ENCODE data around the gene TSPAN3. TPM values are rescaled to one million over a fixed set of nuclear protein-coding genes. Genes with fewer than 3 reads are reported as not detected.

The TSPAN3 gene
- polyA plus RNA-seq, 1 donor (not counting 4 experiments of a cell fraction or from before 2014, with no cell fraction given), result 181 TPM

DNA sequence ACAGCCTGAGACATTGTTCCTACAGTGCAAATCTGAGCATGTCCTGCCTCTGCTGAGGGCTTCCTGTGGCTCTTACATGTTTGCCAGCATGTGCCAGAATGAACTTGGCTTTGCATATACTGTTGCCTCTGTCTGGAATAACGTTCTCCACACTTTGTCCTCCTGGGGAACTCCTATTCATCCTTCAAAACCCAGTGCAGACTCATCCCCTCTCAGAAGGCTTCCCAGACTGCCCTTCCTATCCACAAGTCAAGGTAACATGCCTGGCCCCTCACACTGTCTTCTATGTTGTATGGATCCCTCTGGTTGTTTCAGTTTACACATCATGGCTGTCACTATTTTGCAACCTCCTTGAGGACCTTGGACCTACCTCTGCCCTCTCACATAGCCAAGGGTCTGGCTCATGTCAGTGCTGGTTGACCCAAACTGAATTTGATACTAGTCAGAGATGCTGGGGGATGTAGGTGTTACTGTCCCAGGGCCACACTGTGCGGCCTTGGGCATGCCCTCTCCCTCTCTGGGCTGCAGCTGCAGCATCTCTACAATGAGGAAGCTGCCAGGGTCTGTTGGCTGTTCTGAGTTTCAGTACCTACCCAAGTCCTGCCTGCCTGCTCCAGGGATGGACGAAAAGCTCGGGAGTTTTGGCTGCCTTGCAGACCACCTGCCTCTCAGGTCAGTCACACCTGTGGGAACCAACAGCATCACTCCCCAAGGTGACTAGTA lies 29.0 kb upstream of the TSPAN3 start:
- Histone ChIP-seq H4K20me1 (ENCODE audit: control insufficient read depth, extremely low read depth, insufficient read depth, low read length) (no peaks in the 10 kb centered on the region), H3K4me3 (ENCODE audit: control insufficient read depth in 2 of 3, extremely low read depth in 1 of 3, insufficient read depth in 2 of 3, low read depth in 1 of 3, low read length in 3 of 3) (no peak overlapping the region), H3K4me2 (ENCODE audit: control insufficient read depth, extremely low read depth, insufficient read depth, low read depth, low read length) (no peak overlapping the region), H3K27ac (ENCODE audit: control insufficient read depth, insufficient read depth, low read length) (no peak overlapping the region), H2AFZ (ENCODE audit: control insufficient read depth, low read length) (no peak overlapping the region), H3K4me1 (ENCODE audit: control insufficient read depth, extremely low read depth, insufficient read depth, low read length) (no peaks in the 10 kb centered on the region), H3K9ac (ENCODE audit: control insufficient read depth, extremely low read depth, insufficient read depth, low read length) (no peak overlapping the region), H3K27me3 (ENCODE audit: control insufficient read depth, extremely low read depth, insufficient read depth, low read length) (peaks cover 5% of the 10 kb centered on the region), H3K9me1 (ENCODE audit: control insufficient read depth, extremely low read depth, insufficient read depth, low read length) (no peaks in the 10 kb centered on the region), H3K79me2 (ENCODE audit: control insufficient read depth, insufficient read depth, low read length) (no peaks in the 10 kb centered on the region), H3K9me3 (ENCODE audit: control insufficient read depth, low read depth, low read length) (no peaks in the 10 kb centered on the region), H3K36me3 (ENCODE audit: control insufficient read depth in 2 of 2, extremely low read depth in 1 of 2, insufficient read depth in 2 of 2, low read length in 2 of 2) (no peaks in the 10 kb centered on the region)
- FAIRE-seq, result no peak
- no peak for TF ChIP-seq CTCF (optimal IDR thresholded peaks at IDR 0.05 in 1 of 3, IDR thresholded peaks at IDR 0.05 in 1 of 3, conservative IDR thresholded peaks at IDR 0.05 in 1 of 3; ENCODE audit: extremely low read depth in 1 of 3, insufficient read depth in 2 of 3, low read length in 3 of 3)
- TF ChIP-seq EZH2 (IDR thresholded peaks at IDR 0.05; ENCODE audit: low read length), result no peak
- dilution Hi-C loops (cut with MboI; ENCODE audit: extremely low pct_ligation_motif_present, low sequenced_read_pairs), result no loop called here
- DNase-seq (ENCODE audit: low read depth, low spot score), result no peak

DNA sequence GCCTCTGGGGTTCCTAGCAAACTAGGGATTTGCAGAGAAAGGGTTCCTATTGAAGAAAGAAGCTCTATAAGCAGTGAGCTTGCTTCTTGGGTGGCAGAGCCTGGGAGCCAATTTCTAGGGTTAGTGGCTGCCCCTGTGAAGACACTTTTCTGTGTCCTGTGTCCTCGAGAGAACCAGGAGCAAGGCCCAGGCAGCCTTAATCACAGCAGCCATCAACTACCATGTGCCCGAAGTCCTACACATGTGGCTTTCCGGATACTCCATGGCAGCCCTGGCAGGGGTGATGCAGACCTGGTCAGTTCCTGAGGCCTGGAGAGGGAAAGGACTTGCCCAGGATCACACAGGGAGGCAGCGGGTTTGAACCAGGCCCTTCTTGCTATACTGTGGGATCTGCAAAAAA lies 27.7 kb upstream of the TSPAN3 start:
- FAIRE-seq, result no peak
- dilution Hi-C loops (cut with MboI; ENCODE audit: extremely low pct_ligation_motif_present, low sequenced_read_pairs), result no loop called here

More for the DNA sequence above, 27.7 kb upstream of the TSPAN3 start:
- DNase-seq (ENCODE audit: low read depth, low spot score), result no peak
- Histone ChIP-seq H3K27ac (ENCODE audit: control insufficient read depth, insufficient read depth, low read length) (no peak overlapping the region), H3K4me1 (ENCODE audit: control insufficient read depth, extremely low read depth, insufficient read depth, low read length) (no peaks in the 10 kb centered on the region), H3K4me3 (ENCODE audit: control insufficient read depth in 2 of 3, extremely low read depth in 1 of 3, insufficient read depth in 2 of 3, low read depth in 1 of 3, low read length in 3 of 3) (no peak overlapping the region), H2AFZ (ENCODE audit: control insufficient read depth, low read length) (no peak overlapping the region), H3K27me3 (ENCODE audit: control insufficient read depth, extremely low read depth, insufficient read depth, low read length) (peaks cover 5% of the 10 kb centered on the region), H3K9ac (ENCODE audit: control insufficient read depth, extremely low read depth, insufficient read depth, low read length) (no peak overlapping the region), H3K4me2 (ENCODE audit: control insufficient read depth, extremely low read depth, insufficient read depth, low read depth, low read length) (no peak overlapping the region), H3K9me3 (ENCODE audit: control insufficient read depth, low read depth, low read length) (no peaks in the 10 kb centered on the region), H3K79me2 (ENCODE audit: control insufficient read depth, insufficient read depth, low read length) (no peaks in the 10 kb centered on the region), H3K9me1 (ENCODE audit: control insufficient read depth, extremely low read depth, insufficient read depth, low read length) (no peaks in the 10 kb centered on the region), H3K36me3 (ENCODE audit: control insufficient read depth in 2 of 2, extremely low read depth in 1 of 2, insufficient read depth in 2 of 2, low read length in 2 of 2) (no peaks in the 10 kb centered on the region), H4K20me1 (ENCODE audit: control insufficient read depth, extremely low read depth, insufficient read depth, low read length) (no peaks in the 10 kb centered on the region)
- TF ChIP-seq EZH2 (IDR thresholded peaks at IDR 0.05; ENCODE audit: low read length), result no peak
- no peak for TF ChIP-seq CTCF (optimal IDR thresholded peaks at IDR 0.05 in 1 of 3, IDR thresholded peaks at IDR 0.05 in 1 of 3, conservative IDR thresholded peaks at IDR 0.05 in 1 of 3; ENCODE audit: extremely low read depth in 1 of 3, insufficient read depth in 2 of 3, low read length in 3 of 3)

Measured in keratinocyte (primary cell).